HepG2 (cell line): ENCODE data around the gene NOTCH4. TPM values are rescaled to one million over a fixed set of nuclear protein-coding genes. Genes with fewer than 3 reads are reported as not detected.

Experiments
- ATAC-seq: fragments of 200-7000 bp; cut with Tn5 transposase; 3 replicates; pipeline ENCODE4 v1.9.1; 2020; ENCODE audit warnings: mild to moderate bottlenecking, moderate library complexity
- BruUV-seq: library from RNA; stranded (reverse); fragments of 400-500 nt; replicated peaks from 2 replicates; lab custom pipeline; 2021; lab: Mats Ljungman, UMichigan
- CTCF ChIA-PET: fragments of 300-600 bp; formaldehyde crosslinking; extraction: SDS; loops from one replicate; lab custom pipeline; 2021; ENCODE audit warnings: low total read pairs, inconsistent platforms, low intra/inter-chr PET ratio; lab: Yijun Ruan, JAX
- POLR2A ChIA-PET: fragments of 350-600 bp; sonication (Branson Sonifier 250); formaldehyde crosslinking; loops from one replicate; lab custom pipeline; 2020; ENCODE audit warnings: antibody characterized with exemption, inconsistent platforms; lab: Yijun Ruan, JAX
- DNase-seq: peaks from one replicate; pipeline ENCODE4 v3.0.0-alpha.2; 2015; ENCODE audit warnings: low spot score
- FAIRE-seq: peaks from 3 replicates; lab custom pipeline; 2011; peaks lifted over from hg19 to GRCh38; lab: Jason Lieb, UNC
- H2AFZ ChIP-seq: one replicate; pipeline ENCODE4 v1.6.1; 2011; ENCODE audit warnings: low read length, inconsistent platforms
- H3K27ac ChIP-seq: fragments of 300-600 bp; 3 replicates; pipeline ENCODE4 v1.8.0; 2011; ENCODE audit warnings: mixed run types, mild to moderate bottlenecking, mixed read lengths, low read length, inconsistent platforms; ENCODE audit not compliant: insufficient read depth; ENCODE audit errors: extremely low read length
- H3K27me3 ChIP-seq, 2 experiments: fragments of 200-600 bp in 1 of 2; 2 replicates in 1 of 2; 3 replicates in 1 of 2; pipeline versions ENCODE4 v1.6.0 to v1.8.0; 2011; ENCODE audit warnings: low read length in 2 of 2, mild to moderate bottlenecking in 2 of 2, moderate library complexity in 2 of 2, inconsistent platforms in 1 of 2; ENCODE audit not compliant: insufficient read depth in 2 of 2, control insufficient read depth in 1 of 2
- H3K36me3 ChIP-seq, 2 experiments: fragments of 200-600 bp in 1 of 2; replicated peaks in 1 of 2; 2 replicates in 1 of 2; 3 replicates in 1 of 2; pipeline versions ENCODE4 v1.5.1 to v1.8.0; 2011; ENCODE audit warnings: low read length in 2 of 2, inconsistent platforms in 1 of 2; ENCODE audit not compliant: insufficient read depth in 2 of 2, control insufficient read depth in 1 of 2
- H3K4me1 ChIP-seq: 2 replicates; pipeline ENCODE4 v1.5.1; 2012; ENCODE audit warnings: low read length, inconsistent platforms; ENCODE audit not compliant: insufficient read depth
- H3K4me2 ChIP-seq: 2 replicates; pipeline ENCODE4 v1.6.0; 2011; ENCODE audit warnings: low read depth, low read length, inconsistent platforms
- H3K4me3 ChIP-seq, 3 experiments: fragments of 200-600 bp in 1 of 3; sonication (generic), shearing (Covaris generic) in 1 of 3; replicated peaks in 1 of 3; 2 replicates each; pipeline ENCODE4 v1.5.1; 2011 to 2016; ENCODE audit warnings: low read length in 3 of 3, inconsistent platforms in 2 of 3, low read depth in 2 of 3, mild to moderate bottlenecking in 2 of 3, control low read depth in 1 of 3, mixed read lengths in 1 of 3; ENCODE audit not compliant: insufficient read depth in 1 of 3
- H3K79me2 ChIP-seq: one replicate; pipeline ENCODE4 v1.6.1; 2011; ENCODE audit warnings: low read length, inconsistent platforms; ENCODE audit not compliant: insufficient read depth
- H3K9ac ChIP-seq: 2 replicates; pipeline ENCODE4 v1.6.0; 2011; ENCODE audit warnings: mild to moderate bottlenecking, low read depth, low read length, inconsistent platforms; ENCODE audit not compliant: insufficient read depth
- H3K9me3 ChIP-seq: 2 replicates; pipeline ENCODE4 v1.5.1; 2012; ENCODE audit warnings: mild to moderate bottlenecking, low read length
- H4K20me1 ChIP-seq: 2 replicates; pipeline ENCODE4 v1.6.0; 2011; ENCODE audit warnings: inconsistent platforms, mild to moderate bottlenecking, low read length, moderate library complexity; ENCODE audit not compliant: insufficient read depth
- ATAD3A ChIP-seq: sonication (generic); formaldehyde crosslinking; IDR thresholded peaks from 2 replicates; pipeline ENCODE4 v1.4.0; 2020; ENCODE audit warnings: missing genetic modification reagents
- MEIS2 ChIP-seq: sonication (generic); formaldehyde crosslinking; IDR thresholded peaks from 2 replicates; pipeline ENCODE4 v1.9.0; 2021; ENCODE audit warnings: mild to moderate bottlenecking, missing genetic modification reagents
- PITX1 ChIP-seq: sonication (generic); formaldehyde crosslinking; IDR thresholded peaks from 2 replicates; pipeline ENCODE4 v1.5.1; 2020; ENCODE audit warnings: mild to moderate bottlenecking, missing genetic modification reagents
- ZNF746 ChIP-seq: sonication (generic); formaldehyde crosslinking; IDR thresholded peaks from 2 replicates; pipeline ENCODE4 v1.8.0; 2022; ENCODE audit warnings: mild to moderate bottlenecking, missing genetic modification reagents
- WGBS: methylation state at CpG from one replicate; pipeline ENCODE4 v1.1.6; 2017; ENCODE audit warnings: low lambda C conversion rate; 5-methylcytosine and 5-hydroxymethylcytosine counted together
- in situ Hi-C: cut with HindIII; loops from 2 replicates; pipeline ENCODE4 v1.10.0; 2017; ENCODE audit warnings: low pct_unique_long_range_greater_than_20kb; ENCODE audit not compliant: extremely low pct_ligation_motif_present
- intact Hi-C: fragments of 100-400 bp; cut with micrococcal nuclease; formaldehyde crosslinking; loops from one replicate; pipeline ENCODE4 v1.10.0; 2022; ENCODE audit not compliant: unreplicated experiment
- polyA plus RNA-seq, 8 experiments: library from polyadenylated mRNA; depleted of rRNA in 3 of 8; stranded (reverse) in 7 of 8; unstranded in 1 of 8; fragments of >200 nt; fragmentation: Illumina TruSeq in 4 of 8; extraction: Trizol in 4 of 8; gene quantifications; 2 replicates each; pipeline versions ENCODE4 v1.2.1 to v1.2.3, GENCODE V29; 2011 to 2016; ENCODE audit warnings: low read depth in 4 of 8, missing spikeins in 1 of 8, mixed read lengths in 1 of 8; ENCODE audit not compliant: insufficient read depth in 1 of 8
- total RNA-seq, 5 experiments: library from RNA; depleted of rRNA; stranded (reverse); fragments of >200 nt; fragmentation: Illumina TruSeq; extraction: Trizol; gene quantifications; 2 replicates each; pipeline ENCODE4 v1.2.3, GENCODE V29; 2016; ENCODE audit warnings: low read depth in 1 of 5
- TF ChIP-seq, protein P1 (sequence below): sonication (generic); formaldehyde crosslinking; IDR thresholded peaks from 2 replicates; pipeline ENCODE4 v1.5.1; 2020; ENCODE audit warnings: mild to moderate bottlenecking, missing genetic modification reagents

The NOTCH4 gene
- total and polyA plus RNA-seq, 2 of the 13 experiments (the other 11 are each of a cell fraction or from before 2014, with no cell fraction given), result 0.51 to 0.83 TPM

DNA sequence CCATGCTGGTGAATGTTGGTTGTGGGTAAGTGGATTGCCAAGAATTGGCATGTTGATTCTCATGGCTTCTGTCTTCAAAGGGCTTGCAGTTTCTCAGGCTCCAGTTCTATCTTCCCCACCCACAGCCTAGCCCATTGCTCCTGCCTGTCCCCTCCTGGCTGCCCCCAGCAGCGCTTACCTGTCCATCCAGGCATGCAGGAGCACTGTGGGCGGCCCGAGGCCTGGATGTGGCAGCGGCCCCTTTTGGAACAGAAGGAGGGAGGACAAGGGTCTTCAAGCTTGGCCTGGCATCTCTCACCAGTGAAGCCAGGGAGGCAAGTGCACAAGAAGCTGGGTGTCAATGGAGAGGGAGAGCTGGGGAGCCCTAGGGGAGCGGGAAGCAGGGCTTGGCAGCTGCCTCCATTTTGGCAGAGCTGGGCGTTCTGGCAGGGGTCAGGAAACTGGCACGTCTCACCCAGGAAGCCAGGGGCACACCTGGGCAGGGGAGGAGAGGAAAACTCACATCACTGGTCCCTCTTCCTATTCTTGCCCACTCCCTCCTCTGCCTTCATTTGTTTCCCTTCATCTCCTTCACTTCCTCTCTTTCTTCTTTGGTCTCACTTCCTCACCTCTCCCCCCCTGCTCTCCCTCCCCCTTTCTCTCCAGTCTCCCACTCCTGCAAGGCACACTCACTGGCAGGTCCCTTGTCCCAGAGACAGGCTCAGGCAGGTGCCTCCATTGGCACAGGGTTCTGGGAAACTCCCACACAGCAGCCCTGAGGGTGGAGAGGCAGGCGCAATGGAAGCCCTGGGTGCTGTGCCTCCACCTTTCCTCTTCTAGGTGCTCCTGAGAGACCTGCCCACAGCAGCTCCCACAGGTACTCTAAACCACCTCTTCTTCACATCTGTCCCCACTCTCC lies 1.3 kb downstream of the NOTCH4 start:
- intact Hi-C loops (no loop called here), in situ Hi-C loops (no loop called here)
- Histone ChIP-seq H3K9ac (no peak overlapping the region), H3K4me1 (no peaks in the 10 kb centered on the region), H3K27me3 (peaks cover 9 to 73% of the 10 kb centered on the region in 2 experiments; a peak in 4 of 5 replicates), H3K9me3 (no peaks in the 10 kb centered on the region), H2AFZ (no peak overlapping the region), H3K4me2 (no peak overlapping the region), H3K79me2 (no peaks in the 10 kb centered on the region), H3K27ac (no peak overlapping the region), H3K36me3 (no peaks in the 10 kb centered on the region), H3K4me3 (no peak overlapping the region), H4K20me1 (no peaks in the 10 kb centered on the region)
- DNase-seq, result no peak
- WGBS, result 31% methylated on average over 8 of the region's 8 CpGs
- no TSS peak for BruUV-seq
- TF ChIP-seq, protein P1, sequence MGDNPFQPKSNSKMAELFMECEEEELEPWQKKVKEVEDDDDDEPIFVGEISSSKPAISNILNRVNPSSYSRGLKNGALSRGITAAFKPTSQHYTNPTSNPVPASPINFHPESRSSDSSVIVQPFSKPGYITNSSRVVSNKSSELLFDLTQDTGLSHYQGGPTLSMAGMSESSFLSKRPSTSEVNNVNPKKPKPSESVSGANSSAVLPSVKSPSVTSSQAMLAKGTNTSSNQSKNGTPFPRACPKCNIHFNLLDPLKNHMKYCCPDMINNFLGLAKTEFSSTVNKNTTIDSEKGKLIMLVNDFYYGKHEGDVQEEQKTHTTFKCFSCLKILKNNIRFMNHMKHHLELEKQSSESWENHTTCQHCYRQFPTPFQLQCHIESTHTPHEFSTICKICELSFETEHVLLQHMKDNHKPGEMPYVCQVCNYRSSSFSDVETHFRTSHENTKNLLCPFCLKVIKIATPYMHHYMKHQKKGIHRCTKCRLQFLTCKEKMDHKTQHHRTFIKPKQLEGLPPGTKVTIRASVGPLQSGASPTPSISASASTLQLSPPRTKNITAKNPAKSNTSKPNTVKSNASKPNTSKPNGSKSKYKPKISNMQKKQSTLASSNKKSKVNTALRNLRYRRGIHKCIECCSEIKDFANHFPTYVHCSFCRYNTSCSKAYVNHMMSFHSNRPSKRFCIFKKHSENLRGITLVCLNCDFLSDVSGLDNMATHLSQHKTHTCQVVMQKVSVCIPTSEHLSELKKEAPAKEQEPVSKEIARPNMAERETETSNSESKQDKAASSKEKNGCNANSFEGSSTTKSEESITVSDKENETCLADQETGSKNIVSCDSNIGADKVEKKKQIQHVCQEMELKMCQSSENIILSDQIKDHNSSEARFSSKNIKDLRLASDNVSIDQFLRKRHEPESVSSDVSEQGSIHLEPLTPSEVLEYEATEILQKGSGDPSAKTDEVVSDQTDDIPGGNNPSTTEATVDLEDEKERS (CRISPR knock-in tag), result no peak
- TF ChIP-seq ZNF746 (CRISPR knock-in tag) (no peak), PITX1 (CRISPR knock-in tag) (no peak), ATAD3A (CRISPR knock-in tag) (no peak), MEIS2 (CRISPR knock-in tag) (no peak)
- CTCF ChIA-PET, result no interaction called here
- no peak for FAIRE-seq
- POLR2A ChIA-PET, result no interaction called here
- ATAC-seq, result no peak
